CD4-positive, alpha-beta T cell treated with Interleukin-1 beta for 1 hour (primary cell): ENCODE measurements around the gene ACTN4.
A peak's percentile ranks its signal among the peaks of the same experiment; 100 is the strongest.

Source experiments
- DNase-seq, 2 donors: peaks; one replicate each; pipeline ENCODE4 v3.0.0-alpha.2; 2020 to 2022

ACTN4 gene

GRCh38 chr19:38662537-38663155 lies 15.2 kb downstream of the ACTN4 start:
- DNase-seq: no peak

GRCh38 chr19:38663156-38663651 lies 15.8 kb downstream of the ACTN4 start:
- no peak for DNase-seq

- DNase-seq: no peak
Measured at GRCh38 chr19:38663957-38664502, 16.6 kb downstream of the ACTN4 start.

- DNase-seq: no peak
Measured at GRCh38 chr19:38664503-38665211, 17.2 kb downstream of the ACTN4 start.

- DNase-seq: no peak
Measured at GRCh38 chr19:38665219-38665931, 17.9 kb downstream of the ACTN4 start.

GRCh38 chr19:38665950-38666662 lies 18.7 kb downstream of the ACTN4 start:
- no peak for DNase-seq

GRCh38 chr19:38666663-38667511 lies 19.4 kb downstream of the ACTN4 start:
- peak; percentile 45 to 65 for DNase-seq

GRCh38 chr19:38667661-38668171 lies 20.3 kb downstream of the ACTN4 start:
- no peak for DNase-seq

- peak; percentile 32 to 47 for DNase-seq
Measured at GRCh38 chr19:38669552-38669951, 22.1 kb downstream of the ACTN4 start.

- DNase-seq: no peak
Measured at GRCh38 chr19:38670921-38671398, 23.5 kb downstream of the ACTN4 start.

- no peak for DNase-seq
Measured at GRCh38 chr19:38671654-38672053, 24.2 kb downstream of the ACTN4 start.

GRCh38 chr19:38673030-38673429 lies 25.6 kb downstream of the ACTN4 start:
- no peak for DNase-seq

- no peak for DNase-seq
Measured at GRCh38 chr19:38674388-38675171, 27.1 kb downstream of the ACTN4 start.

GRCh38 chr19:38675611-38676010 lies 28.2 kb downstream of the ACTN4 start:
- peak; percentile 33 to 56 for DNase-seq

- no peak for DNase-seq
Measured at GRCh38 chr19:38676023-38676877, 28.8 kb downstream of the ACTN4 start.

- DNase-seq: no peak
Measured at GRCh38 chr19:38676878-38677646, 29.6 kb downstream of the ACTN4 start.

GRCh38 chr19:38678217-38678890 lies 30.9 kb downstream of the ACTN4 start:
- no peak for DNase-seq

GRCh38 chr19:38678891-38679494 lies 31.5 kb downstream of the ACTN4 start:
- DNase-seq: no peak
